Erythroblast (primary cell): ENCODE data around the gene GBP7.

Experiments used
- GATA1 ChIP-seq: IDR thresholded peaks from 2 replicates; pipeline ENCODE4 v1.6.1; 2011; ENCODE audit warnings: low read depth, mild to moderate bottlenecking, control low read depth, low read length, moderate library complexity
- POLR2A ChIP-seq: IDR thresholded peaks from 2 replicates; pipeline ENCODE4 v1.6.1; 2011; ENCODE audit warnings: mild to moderate bottlenecking, low read length

- TF ChIP-seq POLR2A (no peak), GATA1 (no peak)
These were observed 6.6 kb downstream of the GBP7 start for GRCh38 chr1:89169166-89169565.
